Endodermal cell (in vitro differentiated cells): ENCODE data around the gene GKN1. TPM values are rescaled to one million over a fixed set of nuclear protein-coding genes. Genes with fewer than 3 reads are reported as not detected.

Experiments used
- DNase-seq: peaks from one replicate; pipeline ENCODE4 v3.0.0-alpha.2; 2017
- H3K27ac ChIP-seq: 2 replicates; pipeline ENCODE4 v1.5.1; 2013; ENCODE audit warnings: mild to moderate bottlenecking, low read depth, low read length, moderate library complexity
- H3K27me3 ChIP-seq: 2 replicates; pipeline ENCODE4 v1.6.1; 2013; ENCODE audit warnings: mild to moderate bottlenecking, low read length, moderate library complexity; ENCODE audit not compliant: insufficient read depth, control insufficient read depth, poor library complexity, severe bottlenecking
- H3K36me3 ChIP-seq: 2 replicates; pipeline ENCODE4 v1.7.0; 2013; ENCODE audit warnings: mild to moderate bottlenecking, low read length, moderate library complexity; ENCODE audit not compliant: control insufficient read depth, insufficient read depth
- H3K4me1 ChIP-seq: one replicate; pipeline ENCODE4 v1.7.0; 2013; ENCODE audit warnings: low read length; ENCODE audit not compliant: control insufficient read depth, insufficient read depth
- H3K4me3 ChIP-seq: 2 replicates; pipeline ENCODE4 v1.5.1; 2013; ENCODE audit warnings: mild to moderate bottlenecking, low read length, moderate library complexity
- H3K9ac ChIP-seq: 2 replicates; pipeline ENCODE4 v1.6.1; 2013; ENCODE audit warnings: mild to moderate bottlenecking, low read length, moderate library complexity; ENCODE audit not compliant: poor library complexity, severe bottlenecking; ENCODE audit errors: extremely low read depth
- H3K9me3 ChIP-seq: 2 replicates; pipeline ENCODE4 v1.6.1; 2013; ENCODE audit warnings: mild to moderate bottlenecking, low read length, moderate library complexity; ENCODE audit not compliant: control insufficient read depth
- H3K27ac Mint-ChIP-seq: 2 replicates; pipeline ENCODE4 v1.8.0; 2020; ENCODE audit warnings: mixed read lengths
- H3K27me3 Mint-ChIP-seq: 2 replicates; pipeline ENCODE4 v1.8.0; 2021; ENCODE audit warnings: mild to moderate bottlenecking, mixed read lengths; ENCODE audit not compliant: insufficient read depth
- H3K36me3 Mint-ChIP-seq: 2 replicates; pipeline ENCODE4 v1.8.0; 2020; ENCODE audit warnings: low read depth, mixed read lengths
- H3K4me1 Mint-ChIP-seq: 2 replicates; pipeline ENCODE4 v1.8.0; 2020; ENCODE audit warnings: mixed read lengths
- H3K4me3 Mint-ChIP-seq: 2 replicates; pipeline ENCODE4 v1.8.0; 2020; ENCODE audit warnings: mild to moderate bottlenecking, moderate library complexity, mixed read lengths
- H3K9me3 Mint-ChIP-seq: 2 replicates; pipeline ENCODE4 v1.8.0; 2020; ENCODE audit warnings: mild to moderate bottlenecking, mixed read lengths
- CTCF ChIP-seq: fragments of 200-600 bp; sonication (generic); conservative IDR thresholded peaks from 2 replicates; pipeline ENCODE4 v1.5.0; 2021; ENCODE audit warnings: antibody characterized with exemption, mild to moderate bottlenecking
- WGBS, 2 experiments: methylation state at CpG; one replicate each; pipeline versions ENCODE4 v1.1.5 to v1.1.7; 2013; ENCODE audit warnings: missing lambda C conversion rate in 2 of 2, mixed read lengths in 1 of 2; ENCODE audit not compliant: insufficient coverage in 1 of 2, insufficient read length in 1 of 2; 5-methylcytosine and 5-hydroxymethylcytosine counted together
- total RNA-seq, 2 donors: library from RNA; stranded (reverse); fragmentation: NEBNext Ultra II Directional in 1 of 2; extraction: Animal tissue kit (Norgen Biotek cat#: 25700) in 1 of 2; gene quantifications; 2 replicates in 1 of 2; 3 replicates in 1 of 2; pipeline ENCODE4 v1.2.1, GENCODE V29; 2021

GKN1 gene
- total RNA-seq, 2 donors from 2014 or later, result not detected

GRCh38 chr2:69026691-69027459 lies 52.4 kb downstream of the GKN1 start:
- Histone ChIP-seq H3K4me1 (no peaks in the 10 kb centered on the region), H3K27ac (no peak overlapping the region), H3K4me3 (no peak overlapping the region), H3K9me3 (no peaks in the 10 kb centered on the region), H3K9ac (no peak overlapping the region), H3K36me3 (no peaks in the 10 kb centered on the region), H3K27me3 (no peaks in the 10 kb centered on the region)
- no peak overlapping the region for H3K27ac Mint-ChIP-seq
- H3K36me3 Mint-ChIP-seq, result no peaks in the 10 kb centered on the region
- no peaks in the 10 kb centered on the region for H3K27me3 Mint-ChIP-seq
- H3K9me3 Mint-ChIP-seq, result no peaks in the 10 kb centered on the region
- no peak overlapping the region for H3K4me3 Mint-ChIP-seq
- no peaks in the 10 kb centered on the region for H3K4me1 Mint-ChIP-seq
- WGBS, 2 experiments, result 94 to 100% methylated on average over 6 to 13 of the region's 13 CpGs
- TF ChIP-seq CTCF, result no peak
- DNase-seq, result no peak

Other genes with a start within 250 kb of the GKN1 start
- gene ARHGAP25, start 239.8 kb upstream of the GKN1 start, total RNA-seq, result 1 to 10 TPM in 1 of 2 donors, under 1 TPM in 1; 0.82 to 2.6 TPM
- gene BMP10, start 103.2 kb upstream of the GKN1 start, total RNA-seq, result not detected
- gene GKN2, start 21.7 kb upstream of the GKN1 start, total RNA-seq, result not detected
- gene ANTXR1, start 38.5 kb downstream of the GKN1 start, total RNA-seq, result 10 to 100 TPM; 48.3 to 54.5 TPM